Stomach smooth muscle (tissue), 2 donors: ENCODE results near the gene GLYR1.
"Not testable (repeated sequence)": the region's sequence is repeated elsewhere in the genome, so short reads cannot be mapped to it uniquely, and the experiment has no call there.

Source experiments
- H3K27ac ChIP-seq: one replicate; pipeline ENCODE4 v1.7.0; 2013; ENCODE audit warnings: mild to moderate bottlenecking, low read length, inconsistent platforms
- H3K27me3 ChIP-seq, 2 donors: one replicate each; pipeline ENCODE4 v1.7.0; 2013; ENCODE audit warnings: low read length in 2 of 2; ENCODE audit not compliant: insufficient read depth in 2 of 2, control insufficient read depth in 1 of 2
- H3K36me3 ChIP-seq, 2 donors: one replicate each; pipeline ENCODE4 v1.7.0; 2013; ENCODE audit warnings: low read length in 2 of 2; ENCODE audit not compliant: control insufficient read depth in 2 of 2, insufficient read depth in 2 of 2
- H3K4me1 ChIP-seq: one replicate; pipeline ENCODE4 v1.7.0; 2013; ENCODE audit warnings: low read length; ENCODE audit not compliant: control insufficient read depth, insufficient read depth
- H3K4me3 ChIP-seq, 2 donors: one replicate each; pipeline ENCODE4 v1.7.0; 2013; ENCODE audit warnings: low read length in 2 of 2
- H3K9ac ChIP-seq, 2 donors: one replicate each; pipeline ENCODE4 v1.7.0; 2013; ENCODE audit warnings: low read length in 2 of 2, mild to moderate bottlenecking in 1 of 2
- H3K9me3 ChIP-seq, 2 donors: one replicate each; pipeline ENCODE4 v1.7.0; 2013; ENCODE audit warnings: low read length in 2 of 2; ENCODE audit not compliant: control insufficient read depth in 2 of 2
- donor health status: healthy.
- donor health status: Pancreatic carcinoma.

Gene GLYR1

GRCh38 chr16:4846901-4847773 lies at the start of gene GLYR1, which contains the start of gene UBN1:
GLYR1 (minus strand) TSS chr16:4847288; CDS start chr16:4847265, 23 bp downstream.
UBN1 (plus strand) TSS chr16:4847481; CDS start chr16:4852918, 5,437 bp downstream.
- peak within 1 kb of the TSS; percentile 87 to 96 for H3K4me3 ChIP-seq
- H3K27me3 ChIP-seq, result no peaks in the 10 kb centered on the region
- peaks cover 26% of the 10 kb centered on the region for H3K4me1 ChIP-seq

GRCh38 chr16:4896761-4897160 lies 49.7 kb upstream of the GLYR1 start:
- not testable (repeated sequence) for H3K27me3 ChIP-seq, H3K9ac ChIP-seq, H3K9me3 ChIP-seq, H3K4me3 ChIP-seq, H3K36me3 ChIP-seq, H3K27ac ChIP-seq
- H3K4me1 ChIP-seq, result peaks cover 15% of the 10 kb centered on the region

More at GRCh38 chr16:4846901-4847773, at the start of gene GLYR1, which contains the start of gene UBN1:
- Histone ChIP-seq H3K27ac (peak within 1 kb of the TSS; percentile 92), H3K36me3 (peaks cover 18% of the 10 kb centered on the region in 2 donors), H3K9me3 (no peaks in the 10 kb centered on the region), H3K9ac (peak within 1 kb of the TSS; percentile 84 to 93)

GRCh38 chr16:4895366-4895765 lies 48.3 kb upstream of the GLYR1 start:
- peaks cover 0 to 3% of the 10 kb centered on the region in 2 donors for H3K27me3 ChIP-seq
- peaks cover 2 to 3% of the 10 kb centered on the region in 2 donors for H3K36me3 ChIP-seq
- no peaks in the 10 kb centered on the region for H3K9me3 ChIP-seq

GRCh38 chr16:4894276-4895150 lies 47.4 kb upstream of the GLYR1 start:
- Histone ChIP-seq H3K4me1 (peaks cover 15% of the 10 kb centered on the region), H3K36me3 (peaks cover 8 to 9% of the 10 kb centered on the region in 2 donors), H3K27me3 (peaks cover 0 to 3% of the 10 kb centered on the region in 2 donors), H3K4me3 (no peak overlapping the region), H3K27ac (no peak overlapping the region), H3K9me3 (no peaks in the 10 kb centered on the region), H3K9ac (no peak overlapping the region)

More at GRCh38 chr16:4895366-4895765, 48.3 kb upstream of the GLYR1 start:
- Histone ChIP-seq H3K9ac (no peak overlapping the region), H3K4me3 (no peak overlapping the region), H3K27ac (no peak overlapping the region), H3K4me1 (peaks cover 15% of the 10 kb centered on the region)

- Histone ChIP-seq H3K27me3 (peaks cover 0 to 3% of the 10 kb centered on the region in 2 donors), H3K36me3 (peaks cover 9 to 10% of the 10 kb centered on the region in 2 donors), H3K27ac (no peak overlapping the region), H3K4me3 (no peak overlapping the region), H3K9ac (no peak overlapping the region), H3K9me3 (no peaks in the 10 kb centered on the region), H3K4me1 (peaks cover 15% of the 10 kb centered on the region)
Measured at GRCh38 chr16:4893103-4893862, 46.2 kb upstream of the GLYR1 start.

- Histone ChIP-seq H3K9ac (peak overlapping the region in 1 of 2 donors; percentile 29), H3K27ac (no peak overlapping the region), H3K4me3 (peak overlapping the region in 1 of 2 donors; percentile 15), H3K9me3 (no peaks in the 10 kb centered on the region), H3K27me3 (peaks cover 0 to 3% of the 10 kb centered on the region in 2 donors), H3K36me3 (peaks cover 14 to 15% of the 10 kb centered on the region in 2 donors), H3K4me1 (peaks cover 15% of the 10 kb centered on the region)
Measured at GRCh38 chr16:4892361-4893102, 45.4 kb upstream of the GLYR1 start.

GRCh38 chr16:4891886-4892216 lies 44.8 kb upstream of the GLYR1 start:
- Histone ChIP-seq H3K4me1 (peaks cover 15% of the 10 kb centered on the region), H3K27me3 (peaks cover 0 to 3% of the 10 kb centered on the region in 2 donors), H3K9ac (no peak overlapping the region), H3K36me3 (peaks cover 19 to 20% of the 10 kb centered on the region in 2 donors), H3K4me3 (no peak overlapping the region), H3K27ac (no peak overlapping the region), H3K9me3 (no peaks in the 10 kb centered on the region)

GRCh38 chr16:4891097-4891885 lies 44.2 kb upstream of the GLYR1 start:
- Histone ChIP-seq H3K27ac (no peak overlapping the region), H3K4me3 (no peak overlapping the region), H3K4me1 (peaks cover 15% of the 10 kb centered on the region), H3K9ac (no peak overlapping the region), H3K27me3 (peaks cover 0 to 3% of the 10 kb centered on the region in 2 donors), H3K9me3 (no peaks in the 10 kb centered on the region), H3K36me3 (peaks cover 20 to 22% of the 10 kb centered on the region in 2 donors)

- Histone ChIP-seq H3K9me3 (no peaks in the 10 kb centered on the region), H3K36me3 (peaks cover 26% of the 10 kb centered on the region in 2 donors), H3K27ac (no peak overlapping the region)
Measured at GRCh38 chr16:4890686-4891085, 43.6 kb upstream of the GLYR1 start.

More at GRCh38 chr16:4890686-4891085, 43.6 kb upstream of the GLYR1 start:
- H3K4me3 ChIP-seq, result no peak overlapping the region
- H3K4me1 ChIP-seq, result peaks cover 15% of the 10 kb centered on the region
- H3K9ac ChIP-seq, result no peak overlapping the region
- H3K27me3 ChIP-seq, result peaks cover 0 to 3% of the 10 kb centered on the region in 2 donors
